GM23248 (cell line): ENCODE data around the gene PACSIN1.

Experiments used
- EZH2 ChIP-seq: fragments of 200-600 bp; sonication (generic); IDR thresholded peaks from 2 replicates; pipeline ENCODE4 v1.6.1; 2018; ENCODE audit warnings: antibody characterized with exemption, mild to moderate bottlenecking; ENCODE audit not compliant: insufficient read depth, poor library complexity, severe bottlenecking
- EZH2phosphoT487 ChIP-seq: fragments of 200-600 bp; sonication (generic); IDR thresholded peaks from 2 replicates; pipeline ENCODE4 v1.6.1; 2018; ENCODE audit warnings: antibody characterized with exemption, moderate library complexity, mild to moderate bottlenecking, low read depth; ENCODE audit not compliant: insufficient read depth

DNA sequence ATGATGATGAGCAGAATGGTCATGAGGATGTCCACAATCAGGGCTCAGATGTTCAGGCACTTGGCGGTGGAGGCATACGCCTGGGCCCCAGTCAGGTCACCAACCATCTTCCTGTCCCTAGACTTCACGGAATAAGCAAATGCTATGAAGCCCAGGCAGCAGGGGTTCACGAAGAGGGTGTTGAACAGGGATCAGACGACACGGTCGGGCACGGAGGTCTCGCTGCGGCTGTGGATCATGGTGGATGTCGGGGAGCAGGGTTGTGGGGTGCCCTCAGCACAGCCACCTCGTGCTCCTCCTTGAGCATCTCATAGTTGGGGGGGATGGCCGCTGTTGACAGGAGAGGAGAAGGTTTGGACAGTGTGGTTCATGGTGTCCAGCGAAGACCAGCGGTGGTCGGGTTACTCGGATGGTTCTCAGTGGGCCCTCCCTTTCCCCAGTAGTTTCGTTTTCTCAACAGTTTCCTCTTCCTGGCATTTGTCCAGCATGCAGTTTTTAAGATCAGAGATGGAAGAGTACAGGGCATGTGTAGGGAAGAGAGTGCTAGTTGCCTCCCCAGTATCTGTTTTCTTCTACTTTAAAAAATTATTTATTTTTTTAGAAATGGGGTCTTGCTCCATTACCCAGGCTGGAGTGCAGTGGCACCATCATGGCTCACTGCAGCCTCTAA is 110.5 kb downstream of the PACSIN1 start:
- TF ChIP-seq EZH2 = no peak
- TF ChIP-seq EZH2phosphoT487 = no peak
